AG04449 (cell line): ENCODE data around the gene LIPT2.

Experiments used
- CTCF ChIA-PET: fragments of 350-600 bp; formaldehyde crosslinking; extraction: SDS; loops from one replicate; lab custom pipeline; 2021; ENCODE audit warnings: antibody characterized with exemption; lab: Yijun Ruan, JAX
- POLR2A ChIA-PET: fragments of 400-600, 350-600 bp; formaldehyde crosslinking; extraction: SDS; loops from one replicate; lab custom pipeline; 2020; ENCODE audit warnings: antibody characterized with exemption, inconsistent platforms; lab: Yijun Ruan, JAX
- DNase-seq: peaks from one replicate; pipeline ENCODE4 v3.0.0-alpha.2; 2010; ENCODE audit warnings: low read depth, low spot score
- H3K4me3 ChIP-seq: 2 replicates; pipeline ENCODE4 v1.5.1; 2011; ENCODE audit warnings: low read depth, mild to moderate bottlenecking, control low read depth, low read length
- TF ChIP-seq, protein P1 (sequence below): IDR thresholded peaks from one replicate; pipeline ENCODE4 v1.5.1; 2011; ENCODE audit warnings: mild to moderate bottlenecking, moderate library complexity, low read length, control low read depth, inconsistent platforms; ENCODE audit not compliant: insufficient read depth; ENCODE audit errors: missing control alignments

LIPT2 gene

DNA sequence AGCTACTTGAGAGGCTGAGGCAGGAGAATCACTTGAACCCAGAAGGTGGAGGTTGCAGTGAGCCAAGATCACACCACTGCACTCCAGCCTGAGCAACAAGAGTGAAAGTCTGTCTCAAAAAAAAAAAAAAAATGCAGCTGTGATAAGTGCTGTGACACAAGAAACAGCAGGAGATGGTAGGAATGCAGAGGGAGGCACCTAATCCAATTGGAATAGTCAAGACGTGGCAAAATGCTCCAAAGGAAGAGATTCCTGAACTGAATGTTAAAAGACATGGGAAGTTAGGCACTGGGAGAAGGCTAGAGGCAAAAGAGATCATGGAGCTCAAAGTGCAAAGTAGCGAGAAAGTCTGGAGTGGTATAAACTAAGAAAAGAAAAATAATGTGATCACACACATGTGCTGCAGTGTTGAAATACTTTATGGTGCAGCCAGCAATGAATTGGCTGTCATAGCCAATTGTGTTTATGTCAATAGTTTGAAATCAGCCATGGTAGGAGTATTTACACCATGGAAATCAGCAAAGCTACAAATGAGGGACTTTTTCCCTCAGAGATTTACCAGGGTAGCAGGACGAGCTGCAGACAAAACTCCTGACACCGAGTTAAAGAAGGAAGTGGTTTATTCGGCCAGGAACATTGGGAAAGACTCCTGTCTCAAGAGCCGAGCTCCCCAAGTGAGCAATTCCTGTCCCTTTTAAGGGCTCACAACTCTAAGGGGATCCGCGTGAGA is 40.9 kb upstream of the LIPT2 start:
- ChIA-PET CTCF (no interaction called here), POLR2A (no interaction called here)
- TF ChIP-seq, protein P1, sequence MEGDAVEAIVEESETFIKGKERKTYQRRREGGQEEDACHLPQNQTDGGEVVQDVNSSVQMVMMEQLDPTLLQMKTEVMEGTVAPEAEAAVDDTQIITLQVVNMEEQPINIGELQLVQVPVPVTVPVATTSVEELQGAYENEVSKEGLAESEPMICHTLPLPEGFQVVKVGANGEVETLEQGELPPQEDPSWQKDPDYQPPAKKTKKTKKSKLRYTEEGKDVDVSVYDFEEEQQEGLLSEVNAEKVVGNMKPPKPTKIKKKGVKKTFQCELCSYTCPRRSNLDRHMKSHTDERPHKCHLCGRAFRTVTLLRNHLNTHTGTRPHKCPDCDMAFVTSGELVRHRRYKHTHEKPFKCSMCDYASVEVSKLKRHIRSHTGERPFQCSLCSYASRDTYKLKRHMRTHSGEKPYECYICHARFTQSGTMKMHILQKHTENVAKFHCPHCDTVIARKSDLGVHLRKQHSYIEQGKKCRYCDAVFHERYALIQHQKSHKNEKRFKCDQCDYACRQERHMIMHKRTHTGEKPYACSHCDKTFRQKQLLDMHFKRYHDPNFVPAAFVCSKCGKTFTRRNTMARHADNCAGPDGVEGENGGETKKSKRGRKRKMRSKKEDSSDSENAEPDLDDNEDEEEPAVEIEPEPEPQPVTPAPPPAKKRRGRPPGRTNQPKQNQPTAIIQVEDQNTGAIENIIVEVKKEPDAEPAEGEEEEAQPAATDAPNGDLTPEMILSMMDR: no peak
- H3K4me3 ChIP-seq: no peak overlapping the region
- no peak for DNase-seq

DNA sequence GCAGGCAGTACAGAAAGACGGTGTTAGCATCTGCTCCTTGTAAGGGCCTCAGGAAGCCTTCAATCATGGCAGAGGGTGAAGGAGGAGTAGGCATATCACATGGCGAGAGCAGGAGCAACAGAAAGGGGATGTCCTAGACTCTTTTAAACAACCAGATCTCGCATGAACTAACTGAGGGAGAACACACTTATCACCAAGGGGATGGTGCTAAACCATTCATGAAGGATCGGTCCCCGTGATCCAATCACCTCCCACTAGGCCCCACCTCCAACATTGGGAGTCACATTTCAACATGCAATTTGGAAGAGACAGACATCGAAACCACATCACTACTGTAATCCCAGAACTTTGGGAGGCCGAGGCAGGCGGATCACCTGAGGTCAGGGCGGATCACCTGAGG is 39.9 kb upstream of the LIPT2 start:
- ChIA-PET POLR2A (no interaction called here), CTCF (no interaction called here)
- H3K4me3 ChIP-seq: no peak overlapping the region
- no peak for DNase-seq
- TF ChIP-seq, protein P1: no peak

DNA sequence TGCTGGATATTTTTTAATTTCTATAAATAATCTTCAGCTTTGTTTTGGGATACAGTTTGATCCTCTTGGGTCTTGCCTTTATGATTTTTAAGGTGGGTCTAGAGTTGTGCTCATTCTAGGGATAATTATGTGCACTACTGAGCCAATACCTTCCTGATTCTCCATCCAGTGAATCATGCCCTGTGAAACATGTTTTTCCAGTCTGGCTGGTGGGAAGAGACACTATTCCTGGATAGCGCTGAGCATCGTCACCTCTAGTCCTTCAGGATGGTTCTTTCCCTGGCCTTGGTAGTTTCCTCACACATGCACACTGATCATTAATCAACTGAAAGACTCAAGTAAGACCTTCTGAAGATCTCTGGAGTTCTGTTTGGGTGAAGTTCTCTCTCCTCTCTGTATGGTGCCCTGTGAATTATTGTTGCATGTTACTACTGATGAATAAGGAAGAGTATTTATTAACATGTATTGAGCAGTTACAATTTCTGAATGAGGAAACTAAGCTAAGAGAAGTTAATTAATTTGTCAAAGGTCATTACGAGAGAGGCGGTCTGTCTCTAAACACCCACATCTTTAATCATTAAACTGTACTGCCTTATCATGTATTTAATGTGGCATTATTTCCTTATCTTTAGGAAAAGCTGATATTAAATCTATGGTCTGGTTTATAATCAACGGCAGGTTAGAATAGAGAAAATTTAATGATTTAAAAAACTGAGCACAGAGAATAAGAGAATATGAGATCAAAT is 39.1 kb upstream of the LIPT2 start:
- POLR2A ChIA-PET: no interaction called here
- CTCF ChIA-PET: no interaction called here

DNA sequence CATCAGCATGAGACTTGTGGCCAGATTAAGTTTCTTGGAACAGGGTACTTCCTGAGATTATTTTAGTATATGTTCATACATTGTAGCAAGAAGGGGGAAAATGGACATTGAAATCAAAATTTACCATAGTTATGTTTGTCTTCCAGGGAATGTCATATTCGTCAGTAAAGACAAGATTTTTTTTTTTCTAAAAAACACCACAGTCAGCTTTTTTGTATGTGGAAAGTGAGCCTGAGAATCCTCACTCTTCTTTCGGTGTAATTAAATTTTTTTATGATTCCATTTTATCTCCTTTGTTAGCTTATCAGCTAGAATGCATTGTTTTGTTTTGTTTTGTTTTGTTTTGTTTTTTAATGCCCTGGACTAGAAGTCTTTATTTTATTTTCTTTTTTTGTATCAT is 31.5 kb upstream of the LIPT2 start:
- no peak for DNase-seq
- no peak overlapping the region for H3K4me3 ChIP-seq
- POLR2A ChIA-PET: no interaction called here
- TF ChIP-seq, protein P1: no peak
- CTCF ChIA-PET: interaction anchor here (1.5 kb wide), 1 partner anchor 17 kb away, joined by 3 read pairs; no protein-coding TSS in a partner anchor

More for the DNA sequence above, 39.1 kb upstream of the LIPT2 start:
- TF ChIP-seq, protein P1: no peak
- no peak for DNase-seq
- H3K4me3 ChIP-seq: no peak overlapping the region

DNA sequence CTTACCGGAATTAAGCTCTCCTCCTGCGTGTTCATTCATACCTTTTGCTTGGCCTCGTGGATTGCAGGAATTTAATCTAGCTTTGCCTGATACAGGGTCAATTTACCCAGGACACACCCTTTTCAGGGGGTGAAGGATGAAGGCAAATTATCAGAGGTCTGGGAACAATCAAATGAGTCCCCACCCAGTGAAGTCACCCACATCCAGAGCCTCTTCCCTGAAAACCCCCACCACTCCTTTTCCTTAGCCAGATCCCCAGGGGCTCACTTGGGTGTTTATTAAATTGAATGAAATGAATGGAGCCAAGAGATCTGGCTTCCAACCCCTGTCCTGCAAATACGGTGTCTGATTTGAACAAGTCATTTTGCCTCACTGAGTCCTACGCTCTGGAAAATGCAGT is 31.0 kb upstream of the LIPT2 start:
- ChIA-PET POLR2A (no interaction called here), CTCF (interaction anchor here (1.0 to 1.5 kb wide), 2 partner anchors 17 to 19 kb away, joined by 3 read pairs; no protein-coding TSS in a partner anchor)
- TF ChIP-seq, protein P1: no peak
- DNase-seq: no peak
- H3K4me3 ChIP-seq: no peak overlapping the region

DNA sequence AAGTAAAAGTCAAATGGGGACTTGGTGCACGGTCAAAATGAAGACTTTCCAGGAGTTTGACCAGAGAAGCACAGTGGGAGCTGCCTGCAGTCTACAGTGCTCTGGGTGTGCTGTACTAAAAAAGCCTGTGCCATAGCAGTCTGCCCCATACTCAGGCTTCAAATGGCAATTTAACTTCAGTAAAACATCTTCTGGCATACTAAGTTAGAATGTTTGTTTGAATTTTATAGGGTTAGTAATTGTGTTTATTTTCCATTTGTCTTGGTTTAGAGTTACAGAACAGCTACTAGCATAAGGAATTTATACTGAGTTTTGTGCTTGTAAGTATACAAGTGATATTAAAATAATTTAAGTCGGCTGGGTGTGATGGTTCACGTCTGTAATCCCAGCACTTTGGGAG is 29.3 kb upstream of the LIPT2 start:
- no peak for DNase-seq
- TF ChIP-seq, protein P1: no peak
- POLR2A ChIA-PET: interaction anchor here (1.4 kb wide), 1 partner anchor 30 kb away, joined by 3 read pairs; no protein-coding TSS in a partner anchor
- CTCF ChIA-PET: no interaction called here
- H3K4me3 ChIP-seq: no peak overlapping the region
